Tibial artery (tissue), 4 donors: ENCODE results near the gene TPTE.
"Not testable (repeated sequence)": the region's sequence is repeated elsewhere in the genome, so short reads cannot be mapped to it uniquely, and the experiment has no call there.

Experiments used
- DNase-seq, 2 donors: peaks; one replicate each; pipeline ENCODE4 v3.0.0-alpha.2; 2019
- H3K27ac ChIP-seq, 2 donors: fragments of 200-600 bp; sonication (generic) in 1 of 2; 1 replicate in 1 of 2; 2 replicates in 1 of 2; pipeline ENCODE4 v1.5.1; 2018 to 2019; ENCODE audit warnings: mild to moderate bottlenecking in 1 of 2
- H3K27me3 ChIP-seq, 2 donors: fragments of 200-600 bp; sonication (generic) in 1 of 2; one replicate each; pipeline versions ENCODE4 v1.5.1 to v1.6.0; 2016 to 2019
- H3K36me3 ChIP-seq, 3 donors: fragments of 200-600 bp; sonication (generic) in 2 of 3; one replicate each; pipeline ENCODE4 v1.5.1; 2016 to 2019; ENCODE audit warnings: mild to moderate bottlenecking in 2 of 3
- H3K4me1 ChIP-seq, 4 donors: fragments of 200-600 bp; sonication (generic) in 2 of 4; 1 replicate in 3 of 4; 2 replicates in 1 of 4; pipeline ENCODE4 v1.5.1; 2016 to 2019
- H3K4me3 ChIP-seq, 2 donors: fragments of 200-600 bp; sonication (generic) in 1 of 2; 1 replicate in 1 of 2; 2 replicates in 1 of 2; pipeline ENCODE4 v1.5.1; 2018 to 2019; ENCODE audit warnings: mild to moderate bottlenecking in 2 of 2
- H3K9me3 ChIP-seq, 3 donors: fragments of 200-600 bp; sonication (generic) in 1 of 3; one replicate each; pipeline ENCODE4 v1.5.1; 2016 to 2019
- CTCF ChIP-seq, 2 experiments: fragments of 200-600 bp in 1 of 2; fragments of 450-650 bp in 1 of 2; IDR thresholded peaks; one replicate each; pipeline ENCODE4 v1.5.1; 2017 to 2019; ENCODE audit warnings: antibody characterized with exemption in 2 of 2, mild to moderate bottlenecking in 1 of 2, moderate library complexity in 1 of 2
- intact Hi-C: fragments of 100-400 bp; cut with DNase I; formaldehyde crosslinking; loops from one replicate; pipeline ENCODE4 v1.15.0; 2023; ENCODE audit warnings: low total_unique reads

TPTE gene

GRCh38 chr21:10616535-10616934, 95.2 kb downstream of the TPTE start:
- no peak for TF ChIP-seq CTCF (IDR thresholded peaks at IDR 0.05)
- Histone ChIP-seq H3K4me3 (no peak overlapping the region), H3K27me3 (no peaks in the 10 kb centered on the region), H3K4me1 (no peaks in the 10 kb centered on the region), H3K27ac (no peak overlapping the region), H3K36me3 (no peaks in the 10 kb centered on the region), H3K9me3 (peaks cover 0 to 22% (median 10%) of the 10 kb centered on the region in 3 donors)
- DNase-seq, result no peak
- intact Hi-C loops, result no loop called here

- H3K27me3 ChIP-seq, intact Hi-C loops: not testable (repeated sequence)
Observed at GRCh38 chr21:10617133-10617752, 95.9 kb downstream of the TPTE start.

GRCh38 chr21:10627316-10627863, 106.0 kb downstream of the TPTE start:
- Histone ChIP-seq H3K27me3 (peaks cover 0 to 4% of the 10 kb centered on the region in 2 donors), H3K4me3 (no peak overlapping the region)
- intact Hi-C loops, result no loop called here

More at GRCh38 chr21:10617133-10617752, 95.9 kb downstream of the TPTE start:
- not testable (repeated sequence) for H3K27ac ChIP-seq, H3K4me1 ChIP-seq, H3K4me3 ChIP-seq, DNase-seq, H3K36me3 ChIP-seq
- peaks cover under 1 to 22% (median 10%) of the 10 kb centered on the region in 3 donors for H3K9me3 ChIP-seq

GRCh38 chr21:10629239-10629638, 107.9 kb downstream of the TPTE start:
- H3K4me1 ChIP-seq, H3K27ac ChIP-seq, H3K36me3 ChIP-seq, DNase-seq, H3K4me3 ChIP-seq, H3K27me3 ChIP-seq, intact Hi-C loops: not testable (repeated sequence)
- H3K9me3 ChIP-seq, result peaks cover 6 to 27% (median 15%) of the 10 kb centered on the region in 3 donors

More at GRCh38 chr21:10627316-10627863, 106.0 kb downstream of the TPTE start:
- no peak overlapping the region for H3K27ac ChIP-seq
- no peaks in the 10 kb centered on the region for H3K4me1 ChIP-seq
- DNase-seq, result no peak
- TF ChIP-seq CTCF (IDR thresholded peaks at IDR 0.05), result no peak
- H3K36me3 ChIP-seq, result no peaks in the 10 kb centered on the region
- H3K9me3 ChIP-seq, result peaks cover 6 to 24% (median 15%) of the 10 kb centered on the region in 3 donors

- H3K36me3 ChIP-seq, DNase-seq, H3K4me1 ChIP-seq, intact Hi-C loops, H3K27ac ChIP-seq, H3K27me3 ChIP-seq, H3K4me3 ChIP-seq: not testable (repeated sequence)
- peaks cover 6 to 27% (median 24%) of the 10 kb centered on the region in 3 donors for H3K9me3 ChIP-seq
Observed at GRCh38 chr21:10630829-10631228, 109.4 kb downstream of the TPTE start.

GRCh38 chr21:10631316-10631715, 109.9 kb downstream of the TPTE start:
- H3K4me3 ChIP-seq, H3K27me3 ChIP-seq, H3K27ac ChIP-seq, H3K4me1 ChIP-seq, H3K36me3 ChIP-seq, intact Hi-C loops, DNase-seq: not testable (repeated sequence)
- H3K9me3 ChIP-seq, result peaks cover 6 to 29% (median 26%) of the 10 kb centered on the region in 3 donors

GRCh38 chr21:10638144-10638543, 116.8 kb downstream of the TPTE start:
- H3K36me3 ChIP-seq, intact Hi-C loops, H3K4me1 ChIP-seq, H3K27me3 ChIP-seq, H3K27ac ChIP-seq, H3K4me3 ChIP-seq, DNase-seq: not testable (repeated sequence)
- H3K9me3 ChIP-seq, result peaks cover 0 to 38% (median 19%) of the 10 kb centered on the region in 3 donors

- H3K36me3 ChIP-seq, result no peaks in the 10 kb centered on the region
- no peak overlapping the region for H3K27ac ChIP-seq
- no peak overlapping the region for H3K4me3 ChIP-seq
- TF ChIP-seq CTCF (IDR thresholded peaks at IDR 0.05), result no peak
- no peaks in the 10 kb centered on the region for H3K27me3 ChIP-seq
- intact Hi-C loops, result no loop called here
- H3K4me1 ChIP-seq, result no peaks in the 10 kb centered on the region
- no peak for DNase-seq
- H3K9me3 ChIP-seq, result peaks cover 0 to 46% (median 19%) of the 10 kb centered on the region in 3 donors
Observed at GRCh38 chr21:10639123-10639522, 117.7 kb downstream of the TPTE start.

GRCh38 chr21:10639746-10640145, 118.4 kb downstream of the TPTE start:
- H3K4me1 ChIP-seq, H3K36me3 ChIP-seq, H3K27ac ChIP-seq, H3K4me3 ChIP-seq, H3K27me3 ChIP-seq, intact Hi-C loops, DNase-seq: not testable (repeated sequence)
- H3K9me3 ChIP-seq, result peaks cover 0 to 43% (median 19%) of the 10 kb centered on the region in 3 donors
